DND-41 (cell line): ENCODE measurements around the gene ARHGEF3.

Experiments used
- ATAC-seq: fragments of 200-7000 bp; cut with Tn5 transposase; 3 replicates; pipeline ENCODE4 v1.9.1; 2021; ENCODE audit warnings: low read depth; ENCODE audit not compliant: insufficient read depth
- DNase-seq: peaks from one replicate; pipeline ENCODE4 v3.0.0-alpha.2; 2020
- H2AFZ ChIP-seq: 2 replicates; pipeline ENCODE4 v1.6.0; 2012; ENCODE audit warnings: low read depth, low read length
- H3K27ac ChIP-seq: 2 replicates; pipeline ENCODE4 v1.5.1; 2012; ENCODE audit warnings: low read length, inconsistent platforms
- H3K27me3 ChIP-seq: fragments of 200-600 bp; sonication (generic); 2 replicates; pipeline ENCODE4 v1.6.0; 2012; ENCODE audit warnings: low read length, mild to moderate bottlenecking, inconsistent platforms; ENCODE audit not compliant: insufficient read depth, poor library complexity
- H3K36me3 ChIP-seq: 2 replicates; pipeline ENCODE4 v1.5.1; 2012; ENCODE audit warnings: low read length, inconsistent platforms; ENCODE audit not compliant: insufficient read depth
- H3K4me1 ChIP-seq: 2 replicates; pipeline ENCODE4 v1.5.1; 2012; ENCODE audit warnings: mild to moderate bottlenecking, low read length; ENCODE audit not compliant: insufficient read depth
- H3K4me2 ChIP-seq: 2 replicates; pipeline ENCODE4 v1.6.0; 2012; ENCODE audit warnings: mild to moderate bottlenecking, moderate library complexity, low read length, inconsistent platforms; ENCODE audit not compliant: insufficient read depth
- H3K4me3 ChIP-seq, 2 experiments: fragments of 200-600 bp in 1 of 2; shearing (Covaris generic) in 1 of 2; 2 replicates each; pipeline ENCODE4 v1.5.1; 2012 to 2016; ENCODE audit warnings: inconsistent platforms in 2 of 2, low read length in 2 of 2, mild to moderate bottlenecking in 2 of 2, low read depth in 1 of 2, moderate library complexity in 1 of 2
- H3K79me2 ChIP-seq: 2 replicates; pipeline ENCODE4 v1.6.0; 2012; ENCODE audit warnings: low read length, inconsistent platforms; ENCODE audit not compliant: insufficient read depth
- H3K9ac ChIP-seq: 2 replicates; pipeline ENCODE4 v1.6.0; 2012; ENCODE audit warnings: low read depth, mild to moderate bottlenecking, inconsistent platforms, low read length, moderate library complexity
- H3K9me3 ChIP-seq: 2 replicates; pipeline ENCODE4 v1.5.1; 2012; ENCODE audit warnings: low read length, moderate library complexity, mild to moderate bottlenecking, inconsistent platforms; ENCODE audit not compliant: insufficient read depth, severe bottlenecking
- H4K20me1 ChIP-seq: 2 replicates; pipeline ENCODE4 v1.6.0; 2012; ENCODE audit warnings: low read length; ENCODE audit not compliant: insufficient read depth
- EZH2 ChIP-seq: IDR thresholded peaks from 3 replicates; pipeline ENCODE4 v1.6.1; 2012; ENCODE audit warnings: borderline replicate concordance, low read depth, mild to moderate bottlenecking, moderate library complexity, low read length, inconsistent platforms; ENCODE audit not compliant: severe bottlenecking
- TF ChIP-seq, protein P1 (sequence below): IDR thresholded peaks from 2 replicates; pipeline ENCODE4 v1.5.1; 2012; ENCODE audit warnings: borderline replicate concordance, low read length, moderate library complexity, mild to moderate bottlenecking; ENCODE audit not compliant: poor library complexity, severe bottlenecking; ENCODE audit errors: extremely low read depth

ARHGEF3 gene

DNA sequence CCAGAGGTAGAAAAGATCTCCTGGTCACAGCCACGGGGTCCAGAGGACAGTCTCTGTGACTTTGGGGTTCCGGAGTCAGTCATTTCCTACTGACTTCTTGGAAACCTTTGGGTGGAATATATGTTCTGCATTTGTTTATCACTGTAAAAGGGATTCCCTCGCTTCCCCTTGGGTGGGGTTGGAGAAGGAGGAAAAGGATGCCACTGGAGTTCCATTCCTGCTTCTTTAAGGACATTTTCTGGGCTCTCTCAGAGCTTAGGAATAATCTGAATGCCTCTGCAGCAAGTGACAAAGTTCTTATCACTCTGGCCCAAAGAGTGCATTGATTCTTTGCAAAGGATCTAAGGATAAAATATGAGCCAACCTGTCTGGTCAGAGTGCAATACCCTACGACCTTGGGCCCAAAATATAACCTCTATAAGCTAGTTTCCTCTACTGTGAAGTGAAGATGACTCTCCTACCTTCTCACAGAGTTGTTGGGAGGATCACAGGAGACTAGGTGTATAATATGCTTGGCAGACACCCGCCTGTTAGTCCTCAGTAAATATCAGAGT lies 17.2 kb downstream of the ARHGEF3 start:
- Histone ChIP-seq H3K27me3 (no peaks in the 10 kb centered on the region), H3K4me2 (peak overlapping the region; percentile 60), H3K79me2 (peaks cover 96% of the 10 kb centered on the region), H4K20me1 (peaks cover 21% of the 10 kb centered on the region; the same call in 1 of the 2 replicates), H3K27ac (peak overlapping the region; percentile 89), H3K36me3 (peaks cover 61% of the 10 kb centered on the region), H2AFZ (no peak overlapping the region), H3K4me3 (peak overlapping the region in 1 of 2 experiments; percentile 40; a peak in 2 of 4 replicates), H3K9me3 (no peaks in the 10 kb centered on the region), H3K4me1 (peaks cover 89% of the 10 kb centered on the region), H3K9ac (peak overlapping the region; percentile 42)
- ATAC-seq (no peak), DNase-seq (no peak)
- TF ChIP-seq, protein P1, sequence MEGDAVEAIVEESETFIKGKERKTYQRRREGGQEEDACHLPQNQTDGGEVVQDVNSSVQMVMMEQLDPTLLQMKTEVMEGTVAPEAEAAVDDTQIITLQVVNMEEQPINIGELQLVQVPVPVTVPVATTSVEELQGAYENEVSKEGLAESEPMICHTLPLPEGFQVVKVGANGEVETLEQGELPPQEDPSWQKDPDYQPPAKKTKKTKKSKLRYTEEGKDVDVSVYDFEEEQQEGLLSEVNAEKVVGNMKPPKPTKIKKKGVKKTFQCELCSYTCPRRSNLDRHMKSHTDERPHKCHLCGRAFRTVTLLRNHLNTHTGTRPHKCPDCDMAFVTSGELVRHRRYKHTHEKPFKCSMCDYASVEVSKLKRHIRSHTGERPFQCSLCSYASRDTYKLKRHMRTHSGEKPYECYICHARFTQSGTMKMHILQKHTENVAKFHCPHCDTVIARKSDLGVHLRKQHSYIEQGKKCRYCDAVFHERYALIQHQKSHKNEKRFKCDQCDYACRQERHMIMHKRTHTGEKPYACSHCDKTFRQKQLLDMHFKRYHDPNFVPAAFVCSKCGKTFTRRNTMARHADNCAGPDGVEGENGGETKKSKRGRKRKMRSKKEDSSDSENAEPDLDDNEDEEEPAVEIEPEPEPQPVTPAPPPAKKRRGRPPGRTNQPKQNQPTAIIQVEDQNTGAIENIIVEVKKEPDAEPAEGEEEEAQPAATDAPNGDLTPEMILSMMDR: no peak
- no peak for TF ChIP-seq EZH2

DNA sequence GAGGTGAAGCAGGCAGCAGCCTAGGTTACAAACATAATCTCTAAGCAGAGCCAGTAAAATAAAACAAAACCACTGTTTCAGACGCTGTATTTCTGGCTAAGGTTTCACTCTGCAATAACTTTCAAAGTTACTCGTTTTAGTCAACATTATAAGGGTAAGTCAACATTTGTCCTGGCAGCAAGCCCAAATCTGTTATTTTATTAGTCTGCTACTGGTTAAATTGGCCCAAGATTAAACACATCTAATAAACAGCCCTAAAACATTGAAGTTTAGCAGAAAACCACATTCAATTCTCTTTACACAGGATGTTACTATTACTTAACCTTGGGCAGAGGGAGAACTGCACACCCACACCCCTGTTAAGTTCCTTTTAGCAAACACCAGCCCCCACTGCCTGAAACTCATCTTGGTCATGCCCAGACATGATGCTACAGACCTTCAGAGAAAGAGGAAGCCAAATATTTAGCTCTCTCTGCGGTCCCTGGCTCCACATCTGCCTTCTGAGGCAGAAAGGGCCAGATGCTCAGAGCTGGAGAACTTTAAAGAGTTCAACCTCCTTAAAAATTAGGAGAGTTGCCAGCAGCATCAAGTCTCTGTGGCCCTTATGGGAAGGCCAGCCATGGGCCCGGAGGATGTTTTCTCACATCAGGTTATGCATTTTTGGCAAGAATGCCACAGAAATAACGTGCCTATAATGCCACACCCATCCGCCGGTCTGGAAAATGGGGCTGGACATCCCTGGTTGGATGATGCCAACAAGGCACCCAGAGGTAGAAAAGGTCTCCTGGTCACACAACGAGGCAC lies 17.9 kb downstream of the ARHGEF3 start:
- Histone ChIP-seq H3K27ac (peak overlapping the region; percentile 89), H3K36me3 (peaks cover 58% of the 10 kb centered on the region), H3K9ac (peak overlapping the region; percentile 53), H3K4me1 (peaks cover 83% of the 10 kb centered on the region), H3K9me3 (no peaks in the 10 kb centered on the region), H3K4me2 (peak overlapping the region; percentile 60), H3K27me3 (no peaks in the 10 kb centered on the region), H3K79me2 (peaks cover 96% of the 10 kb centered on the region), H3K4me3 (peak overlapping the region in 1 of 2 experiments; percentile 40; a peak in 2 of 4 replicates), H4K20me1 (peaks cover 20% of the 10 kb centered on the region; the same call in 1 of the 2 replicates), H2AFZ (no peak overlapping the region)
- DNase-seq (peak; percentile 93), ATAC-seq (peak; percentile 94)
- TF ChIP-seq EZH2: no peak
- TF ChIP-seq, protein P1: no peak

GRCh38 chr3:56782906-56783305 lies 18.8 kb downstream of the ARHGEF3 start:
- DNase-seq: peak; percentile 48
- Histone ChIP-seq H3K79me2 (peaks cover 96% of the 10 kb centered on the region), H3K9me3 (no peaks in the 10 kb centered on the region), H4K20me1 (peaks cover 23% of the 10 kb centered on the region; the same call in 1 of the 2 replicates), H3K4me3 (peak overlapping the region in 1 of 2 experiments; percentile 38; a peak in 2 of 4 replicates), H3K36me3 (peaks cover 58% of the 10 kb centered on the region), H3K27me3 (no peaks in the 10 kb centered on the region), H3K4me1 (peaks cover 83% of the 10 kb centered on the region), H3K4me2 (peak overlapping the region; percentile 60), H3K27ac (peak overlapping the region; percentile 89), H2AFZ (no peak overlapping the region), H3K9ac (peak overlapping the region; percentile 53)
- TF ChIP-seq, protein P1: no peak
- TF ChIP-seq EZH2: no peak
- ATAC-seq: peak; percentile 11; the same call in 1 of the 3 replicates
